Nephron (organoid): Measurements from ENCODE around the gene LRRIQ1.

ENCODE experiments used
- H3K27ac Mint-ChIP-seq, 3 experiments: 2 replicates each; pipeline ENCODE4 v1.8.0; 2020; ENCODE audit warnings: mixed read lengths in 3 of 3, mild to moderate bottlenecking in 2 of 3, moderate library complexity in 1 of 3
- H3K27me3 Mint-ChIP-seq: 2 replicates; pipeline ENCODE4 v1.8.0; 2021; ENCODE audit warnings: low read depth, mild to moderate bottlenecking, moderate library complexity, mixed read lengths
- H3K36me3 Mint-ChIP-seq: 2 replicates; pipeline ENCODE4 v1.8.0; 2020; ENCODE audit warnings: low read depth, mixed read lengths
- H3K4me1 Mint-ChIP-seq: 2 replicates; pipeline ENCODE4 v1.8.0; 2020; ENCODE audit warnings: mixed read lengths
- H3K4me3 Mint-ChIP-seq, 3 experiments: 2 replicates each; pipeline ENCODE4 v1.8.0; 2020; ENCODE audit warnings: mild to moderate bottlenecking in 3 of 3, mixed read lengths in 3 of 3, moderate library complexity in 2 of 3
- H3K9me3 Mint-ChIP-seq: 2 replicates; pipeline ENCODE4 v1.8.0; 2020; ENCODE audit warnings: mixed read lengths
- CTCF ChIP-seq, 3 experiments: fragments of 200-600 bp; sonication (generic); IDR thresholded peaks; one replicate each; pipeline ENCODE4 v1.5.0; 2021; ENCODE audit warnings: antibody characterized with exemption in 3 of 3; ENCODE audit not compliant: unreplicated experiment in 3 of 3

LRRIQ1 gene

GRCh38 chr12:85089792-85090191, 53.6 kb downstream of the LRRIQ1 start:
- Mint-ChIP-seq H3K27me3 (no peaks in the 10 kb centered on the region), H3K9me3 (peaks cover 13% of the 10 kb centered on the region), H3K27ac (no peak overlapping the region), H3K36me3 (no peaks in the 10 kb centered on the region), H3K4me1 (no peaks in the 10 kb centered on the region), H3K4me3 (no peak overlapping the region)
- TF ChIP-seq CTCF (IDR thresholded peaks at IDR 0.05; ENCODE audit: unreplicated experiment in 3 of 3) = no peak

- no peak overlapping the region for H3K27ac Mint-ChIP-seq
- H3K9me3 Mint-ChIP-seq = peaks cover 5% of the 10 kb centered on the region
- no peaks in the 10 kb centered on the region for H3K4me1 Mint-ChIP-seq
- H3K4me3 Mint-ChIP-seq = no peak overlapping the region
- H3K36me3 Mint-ChIP-seq = no peaks in the 10 kb centered on the region
- no peak for TF ChIP-seq CTCF (IDR thresholded peaks at IDR 0.05; ENCODE audit: unreplicated experiment in 3 of 3)
- no peaks in the 10 kb centered on the region for H3K27me3 Mint-ChIP-seq
Measured at GRCh38 chr12:85092814-85093370, 56.7 kb downstream of the LRRIQ1 start.

- Mint-ChIP-seq H3K4me3 (no peak overlapping the region), H3K4me1 (no peaks in the 10 kb centered on the region), H3K9me3 (no peaks in the 10 kb centered on the region), H3K27ac (no peak overlapping the region), H3K27me3 (no peaks in the 10 kb centered on the region), H3K36me3 (no peaks in the 10 kb centered on the region)
- TF ChIP-seq CTCF (IDR thresholded peaks at IDR 0.05; ENCODE audit: unreplicated experiment in 3 of 3) = no peak
Measured at GRCh38 chr12:85095501-85095900, 59.4 kb downstream of the LRRIQ1 start.

- no peaks in the 10 kb centered on the region for H3K27me3 Mint-ChIP-seq
- H3K36me3 Mint-ChIP-seq = no peaks in the 10 kb centered on the region
- peaks cover 5% of the 10 kb centered on the region for H3K9me3 Mint-ChIP-seq
- H3K27ac Mint-ChIP-seq = peak overlapping the region; percentile 29 to 67 (median 41)
- TF ChIP-seq CTCF (IDR thresholded peaks at IDR 0.05; ENCODE audit: unreplicated experiment in 3 of 3) = no peak
- no peak overlapping the region for H3K4me3 Mint-ChIP-seq
- H3K4me1 Mint-ChIP-seq = no peaks in the 10 kb centered on the region
Measured at GRCh38 chr12:85130646-85131045, 94.5 kb downstream of the LRRIQ1 start.

DNA sequence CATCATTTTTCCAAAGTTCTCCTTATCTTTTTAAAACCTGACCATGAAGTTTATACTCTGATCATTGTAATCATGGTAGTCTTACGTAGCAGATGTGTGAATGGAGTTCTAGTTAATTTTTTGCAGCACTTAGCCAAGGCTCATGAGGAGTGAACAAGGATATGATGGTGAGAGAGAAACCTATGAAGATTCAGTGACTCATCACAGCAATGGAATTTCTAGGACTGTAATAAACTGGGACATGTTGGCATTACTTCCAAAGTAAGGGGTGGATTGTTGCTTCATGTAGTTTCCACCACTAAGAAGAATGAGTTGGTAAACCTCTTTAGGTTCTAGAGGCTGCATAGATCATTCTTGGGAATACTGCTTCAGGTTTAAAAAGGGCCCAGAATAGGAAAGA, 102.7 kb downstream of the LRRIQ1 start:
- Mint-ChIP-seq H3K9me3 (peaks cover 10% of the 10 kb centered on the region), H3K27me3 (no peaks in the 10 kb centered on the region), H3K27ac (peak overlapping the region; percentile 78 to 85 (median 81)), H3K36me3 (peaks cover 8% of the 10 kb centered on the region), H3K4me1 (peaks cover 4% of the 10 kb centered on the region), H3K4me3 (peak overlapping the region; percentile 19 to 52 (median 43))
- no peak for TF ChIP-seq CTCF (IDR thresholded peaks at IDR 0.05; ENCODE audit: unreplicated experiment in 3 of 3)

- TF ChIP-seq CTCF (IDR thresholded peaks at IDR 0.05; ENCODE audit: unreplicated experiment in 3 of 3) = no peak
- Mint-ChIP-seq H3K27me3 (no peaks in the 10 kb centered on the region), H3K4me3 (no peak overlapping the region), H3K27ac (no peak overlapping the region), H3K36me3 (peaks cover 7% of the 10 kb centered on the region), H3K4me1 (peaks cover 9% of the 10 kb centered on the region), H3K9me3 (peaks cover 6% of the 10 kb centered on the region)
Measured at GRCh38 chr12:85147331-85147730, 111.2 kb downstream of the LRRIQ1 start.
